Measurements from ENCODE around the gene CYP26C1. TPM values are rescaled to one million over a fixed set of nuclear protein-coding genes. Genes with fewer than 3 reads are reported as not detected.

CYP26C1 gene
- total RNA-seq, 1 donor from 2014 or later = 0.35 TPM

DNA sequence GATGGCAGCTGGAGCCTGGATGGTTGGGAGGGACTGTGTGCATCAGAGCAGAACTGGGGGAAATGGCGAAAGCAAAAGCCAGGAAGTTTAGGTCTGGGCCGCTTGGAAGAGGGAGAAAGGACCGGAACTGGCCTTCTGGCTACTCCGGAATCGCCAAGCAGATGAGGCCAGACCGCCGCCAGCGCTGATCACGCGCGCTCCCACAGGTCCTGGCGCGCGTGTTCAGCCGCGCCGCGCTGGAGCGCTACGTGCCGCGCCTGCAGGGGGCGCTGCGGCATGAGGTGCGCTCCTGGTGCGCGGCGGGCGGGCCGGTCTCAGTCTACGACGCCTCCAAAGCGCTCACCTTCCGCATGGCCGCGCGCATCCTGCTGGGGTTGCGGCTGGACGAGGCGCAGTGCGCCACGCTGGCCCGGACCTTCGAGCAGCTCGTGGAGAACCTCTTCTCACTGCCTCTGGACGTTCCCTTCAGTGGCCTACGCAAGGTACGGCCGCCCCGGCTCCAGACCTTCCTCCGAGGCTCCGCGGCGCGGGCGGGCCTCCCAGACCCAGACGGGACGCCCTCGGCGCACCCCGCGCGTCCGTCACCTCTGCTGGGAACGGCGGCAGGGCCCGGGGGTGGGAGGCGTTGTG, 2.0 kb downstream of the CYP26C1 start:
- ATAC-seq = peak; percentile 72
- Histone ChIP-seq H3K4me1 (peaks cover 15% of the 10 kb centered on the region), H3K27me3 (peaks cover 65% of the 10 kb centered on the region), H3K4me3 (peak overlapping the region; percentile 23), H3K9me3 (no peaks in the 10 kb centered on the region), H3K27ac (no peak overlapping the region), H3K36me3 (peaks cover 5% of the 10 kb centered on the region)
- peak; percentile 40 for TF ChIP-seq CTCF (IDR thresholded peaks at IDR 0.05)
- intact Hi-C loops (cut with DNase I) = no loop called here
- DNase-seq = peak; percentile 64

DNA sequence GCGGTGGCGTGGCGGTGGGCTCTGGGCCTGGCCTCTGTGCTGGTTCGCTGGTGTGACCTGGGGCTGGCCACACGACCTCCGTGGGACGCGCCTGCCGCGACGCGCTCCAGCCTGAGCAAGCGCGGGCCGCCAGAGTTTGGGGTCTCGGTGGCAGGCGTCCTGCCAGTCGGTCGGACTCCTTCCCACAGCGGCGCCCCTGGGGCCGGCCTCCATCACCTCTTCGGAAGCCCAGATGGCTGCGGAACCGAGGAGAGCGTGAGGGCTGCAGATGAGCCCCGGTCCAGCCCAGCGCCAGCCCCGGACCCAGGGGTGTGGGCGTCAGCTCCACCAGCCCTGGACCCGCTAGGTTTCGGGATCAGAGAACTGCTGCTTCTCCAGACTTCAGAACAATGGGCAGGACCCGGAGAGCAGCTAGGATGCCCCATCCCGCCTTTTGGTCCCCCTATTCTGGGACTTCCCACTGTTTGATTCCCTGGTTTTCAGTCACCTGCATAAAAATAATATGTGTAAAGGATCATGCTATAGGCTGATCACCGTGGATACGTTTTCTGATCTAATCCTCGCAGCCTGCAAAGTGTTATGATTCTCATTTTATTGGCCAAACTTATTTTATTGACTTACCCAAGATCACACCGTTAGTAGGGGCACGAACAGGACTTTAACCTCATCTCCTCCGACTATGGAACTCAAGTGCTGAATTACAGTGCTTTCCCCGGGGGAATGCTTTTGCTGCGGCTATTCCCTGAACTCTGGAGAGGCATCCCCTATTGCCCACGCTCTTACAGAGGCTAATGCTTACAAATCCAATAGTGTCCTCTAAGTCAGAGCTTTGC, 2.8 kb downstream of the CYP26C1 start:
- Histone ChIP-seq H3K27ac (no peak overlapping the region), H3K4me1 (peaks cover 19% of the 10 kb centered on the region), H3K9me3 (no peaks in the 10 kb centered on the region), H3K4me3 (no peak overlapping the region), H3K36me3 (no peaks in the 10 kb centered on the region), H3K27me3 (peaks cover 71% of the 10 kb centered on the region)
- no peak for TF ChIP-seq CTCF (IDR thresholded peaks at IDR 0.05)
- intact Hi-C loops (cut with DNase I) = no loop called here
- DNase-seq (no peak), ATAC-seq (no peak)

GRCh38 chr10:93063977-93064660, 3.5 kb downstream of the CYP26C1 start:
- no peak overlapping the region for H3K27ac ChIP-seq
- peaks cover 22% of the 10 kb centered on the region for H3K4me1 ChIP-seq
- H3K36me3 ChIP-seq = no peaks in the 10 kb centered on the region
- intact Hi-C loops (cut with DNase I) = no loop called here
- TF ChIP-seq CTCF (IDR thresholded peaks at IDR 0.05) = no peak
- ATAC-seq (no peak), DNase-seq (no peak)
- H3K4me3 ChIP-seq = no peak overlapping the region
- peaks cover 79% of the 10 kb centered on the region for H3K27me3 ChIP-seq
- H3K9me3 ChIP-seq = no peaks in the 10 kb centered on the region

- H3K36me3 ChIP-seq = no peaks in the 10 kb centered on the region
- DNase-seq (no peak), ATAC-seq (no peak)
- no peaks in the 10 kb centered on the region for H3K9me3 ChIP-seq
- H3K27ac ChIP-seq = no peak overlapping the region
- peaks cover 81% of the 10 kb centered on the region for H3K27me3 ChIP-seq
- intact Hi-C loops (cut with DNase I) = no loop called here
- TF ChIP-seq CTCF (IDR thresholded peaks at IDR 0.05) = no peak
- peaks cover 22% of the 10 kb centered on the region for H3K4me1 ChIP-seq
- no peak overlapping the region for H3K4me3 ChIP-seq
Measured at GRCh38 chr10:93064874-93065660, 4.5 kb downstream of the CYP26C1 start.

Measured in upper lobe of right lung (tissue), 1 donor.